D721Med (cell line): ENCODE measurements around the gene TADA2B.

ENCODE experiments used
- DNase-seq: peaks from one replicate; pipeline ENCODE4 v3.0.0; 2011; ENCODE audit warnings: low spot score; ENCODE audit not compliant: insufficient read length
- FAIRE-seq: peaks from 2 replicates; lab custom pipeline; 2011; peaks lifted over from hg19 to GRCh38; lab: Jason Lieb, UNC
- TF ChIP-seq, protein P1 (sequence below): IDR thresholded peaks from 2 replicates; pipeline ENCODE4 v1.5.1; 2012; ENCODE audit warnings: mild to moderate bottlenecking, control low read depth; ENCODE audit not compliant: insufficient read depth; ENCODE audit errors: missing control alignments

The TADA2B gene

DNA sequence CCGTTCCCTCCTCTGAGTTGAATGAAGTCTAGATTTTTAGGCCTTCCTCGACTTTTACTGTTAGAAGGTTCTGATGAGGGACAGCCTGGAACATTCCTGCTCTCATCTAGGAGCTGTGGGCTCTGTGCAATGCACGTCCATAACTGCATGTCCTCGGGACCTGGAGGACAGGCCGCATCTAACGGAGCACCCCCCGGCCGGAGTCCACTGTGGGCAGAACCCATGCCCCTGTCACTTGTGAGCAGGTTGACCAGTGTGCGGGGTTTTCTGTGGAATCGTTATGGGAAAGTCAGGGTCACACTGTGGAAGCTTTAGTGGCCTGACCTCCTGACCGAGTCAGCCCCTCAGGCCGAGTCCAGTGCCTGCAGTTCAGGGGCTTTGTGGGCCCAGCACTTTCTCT lies 19.3 kb upstream of the TADA2B start:
- FAIRE-seq: no peak
- TF ChIP-seq, protein P1, sequence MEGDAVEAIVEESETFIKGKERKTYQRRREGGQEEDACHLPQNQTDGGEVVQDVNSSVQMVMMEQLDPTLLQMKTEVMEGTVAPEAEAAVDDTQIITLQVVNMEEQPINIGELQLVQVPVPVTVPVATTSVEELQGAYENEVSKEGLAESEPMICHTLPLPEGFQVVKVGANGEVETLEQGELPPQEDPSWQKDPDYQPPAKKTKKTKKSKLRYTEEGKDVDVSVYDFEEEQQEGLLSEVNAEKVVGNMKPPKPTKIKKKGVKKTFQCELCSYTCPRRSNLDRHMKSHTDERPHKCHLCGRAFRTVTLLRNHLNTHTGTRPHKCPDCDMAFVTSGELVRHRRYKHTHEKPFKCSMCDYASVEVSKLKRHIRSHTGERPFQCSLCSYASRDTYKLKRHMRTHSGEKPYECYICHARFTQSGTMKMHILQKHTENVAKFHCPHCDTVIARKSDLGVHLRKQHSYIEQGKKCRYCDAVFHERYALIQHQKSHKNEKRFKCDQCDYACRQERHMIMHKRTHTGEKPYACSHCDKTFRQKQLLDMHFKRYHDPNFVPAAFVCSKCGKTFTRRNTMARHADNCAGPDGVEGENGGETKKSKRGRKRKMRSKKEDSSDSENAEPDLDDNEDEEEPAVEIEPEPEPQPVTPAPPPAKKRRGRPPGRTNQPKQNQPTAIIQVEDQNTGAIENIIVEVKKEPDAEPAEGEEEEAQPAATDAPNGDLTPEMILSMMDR: no peak
- DNase-seq: no peak

DNA sequence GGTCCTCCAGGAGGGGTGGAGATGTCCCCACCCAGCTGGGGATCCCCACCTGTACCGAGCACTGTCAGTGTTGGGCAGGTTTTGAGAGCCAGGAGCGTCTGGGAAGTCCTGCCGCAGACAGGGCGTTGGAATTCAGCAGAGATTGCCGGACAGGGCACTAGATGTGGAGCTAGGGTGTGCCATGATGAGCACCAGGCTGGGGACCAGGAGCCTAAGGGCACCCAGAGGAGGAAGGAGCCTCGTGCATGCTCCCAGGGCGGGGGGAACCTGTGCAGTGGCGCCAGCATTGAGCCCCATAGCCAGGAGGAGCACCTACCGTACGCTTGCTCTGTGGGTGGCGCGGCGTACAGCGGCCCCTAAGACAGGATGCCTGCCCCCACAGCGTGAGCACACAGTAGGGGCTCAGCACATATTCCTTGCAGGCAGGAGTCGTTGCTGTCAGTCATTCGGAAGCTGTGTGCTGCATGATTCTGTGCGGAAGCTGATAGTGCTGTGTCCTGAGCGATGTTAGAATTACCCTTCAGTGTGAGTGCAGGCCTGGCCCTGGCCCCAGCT lies 18.8 kb upstream of the TADA2B start:
- DNase-seq (no peak), FAIRE-seq (no peak)
- TF ChIP-seq, protein P1: no peak

DNA sequence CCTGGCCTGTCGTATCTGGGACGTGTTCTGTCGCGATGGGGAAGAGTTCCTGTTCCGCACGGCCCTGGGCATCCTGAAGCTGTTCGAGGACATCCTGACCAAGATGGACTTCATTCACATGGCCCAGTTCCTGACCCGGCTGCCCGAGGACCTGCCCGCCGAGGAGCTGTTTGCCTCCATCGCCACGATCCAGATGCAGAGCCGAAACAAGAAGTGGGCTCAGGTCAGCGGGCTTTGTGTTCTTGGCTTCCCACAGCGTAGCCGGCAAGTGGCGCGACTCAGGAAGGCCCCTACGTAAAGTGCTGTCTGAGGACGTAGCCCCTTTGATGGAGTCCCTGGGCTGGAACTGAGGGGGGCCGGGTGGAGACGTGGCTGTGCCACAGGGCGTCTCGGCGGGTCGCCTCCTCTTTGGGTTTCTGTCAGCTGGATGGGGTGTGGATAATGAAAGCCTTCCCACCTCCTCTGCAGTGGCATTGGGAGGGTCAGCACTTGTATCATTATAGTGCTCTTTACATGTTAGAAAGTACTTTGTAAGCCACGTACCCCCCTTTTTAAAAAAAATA lies 18.1 kb upstream of the TADA2B start:
- no peak for FAIRE-seq
- no peak for DNase-seq
- TF ChIP-seq, protein P1: no peak

DNA sequence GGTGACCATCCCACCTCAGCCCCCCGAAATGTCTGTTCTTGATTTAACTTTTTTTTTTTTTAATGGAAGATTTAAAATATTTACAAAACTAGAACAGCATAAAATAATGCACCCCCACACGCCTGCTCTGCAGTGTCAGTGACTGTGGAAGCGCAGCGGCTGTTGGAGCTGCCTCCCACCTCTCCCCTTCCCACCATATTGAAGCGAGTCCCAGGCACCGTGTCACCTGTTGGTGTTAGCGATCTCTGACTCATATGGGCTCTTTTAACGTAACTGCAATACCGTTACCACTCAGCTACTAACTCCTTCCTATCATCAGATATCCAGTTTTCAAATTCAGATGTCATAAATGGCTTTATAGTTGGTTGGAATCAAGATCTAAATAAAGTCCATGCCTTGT lies 17.1 kb upstream of the TADA2B start:
- TF ChIP-seq, protein P1: no peak
- FAIRE-seq: no peak
- no peak for DNase-seq

DNA sequence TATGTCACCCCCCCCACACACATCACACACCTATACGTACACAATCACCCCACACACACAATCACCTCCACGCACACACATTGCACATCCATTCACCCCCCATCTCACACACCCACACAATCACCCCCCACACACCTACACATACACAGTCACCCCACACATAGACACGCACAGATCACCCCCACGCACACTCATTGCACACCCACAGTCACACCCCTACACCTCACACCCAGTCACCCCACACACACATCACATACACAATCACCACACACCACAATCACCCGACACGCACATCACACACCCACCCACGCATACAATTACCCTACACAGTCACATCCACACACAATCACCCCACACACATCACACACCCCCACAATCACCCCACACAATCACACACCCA lies 15.9 kb upstream of the TADA2B start:
- TF ChIP-seq, protein P1: no peak
- FAIRE-seq (no peak), DNase-seq (no peak)

DNA sequence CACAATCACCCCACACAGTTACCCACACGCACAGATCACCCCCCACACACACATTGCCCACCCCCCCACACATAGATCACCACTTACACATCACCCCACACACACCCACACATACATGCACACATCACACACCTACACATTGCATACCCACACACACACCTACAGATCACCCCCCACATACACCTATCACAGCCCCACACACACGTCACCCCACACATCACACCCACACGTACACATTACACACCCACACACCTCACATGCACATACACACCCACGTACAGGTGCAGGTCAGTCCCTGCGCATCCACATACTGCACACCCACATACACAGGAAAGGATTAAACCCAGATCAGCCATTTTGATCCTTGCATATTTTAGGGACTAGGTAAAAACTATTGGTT lies 15.3 kb upstream of the TADA2B start:
- no peak for FAIRE-seq
- no peak for DNase-seq
- TF ChIP-seq, protein P1: no peak

DNA sequence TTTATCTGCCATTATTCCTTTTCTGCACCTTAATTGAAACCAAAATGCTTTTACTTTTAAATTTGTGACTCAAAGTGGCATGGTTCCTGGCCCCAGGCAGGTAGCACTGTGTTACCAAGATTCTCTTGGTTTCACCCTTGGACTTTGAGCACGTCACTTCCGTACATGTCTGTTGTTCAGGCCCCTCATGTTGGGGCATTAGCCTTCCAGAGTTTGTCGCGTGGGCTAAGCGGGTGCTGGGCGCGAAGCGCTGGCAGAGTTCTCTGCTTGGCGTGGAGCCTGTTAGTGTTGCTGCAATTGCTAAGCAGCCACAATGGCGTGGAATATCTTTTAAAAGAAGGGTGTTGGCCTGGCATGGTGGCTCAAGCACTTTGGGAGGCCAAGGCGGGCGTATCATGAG lies 14.0 kb upstream of the TADA2B start:
- DNase-seq: no peak
- no peak for FAIRE-seq
- TF ChIP-seq, protein P1: no peak
